GM08714 (cell line): Measurements from ENCODE around the gene ADCK1.

Source experiments
- H3K4me3 ChIP-seq: fragments of 200-500 bp; sonication (Bioruptor generic); 2 replicates; pipeline ENCODE4 v1.5.1; 2014; ENCODE audit warnings: mild to moderate bottlenecking, low read length, inconsistent platforms
- ZNF274 ChIP-seq: IDR thresholded peaks from 2 replicates; pipeline ENCODE4 v1.6.1; 2012; ENCODE audit warnings: mild to moderate bottlenecking, low read depth, low read length

Gene ADCK1

DNA sequence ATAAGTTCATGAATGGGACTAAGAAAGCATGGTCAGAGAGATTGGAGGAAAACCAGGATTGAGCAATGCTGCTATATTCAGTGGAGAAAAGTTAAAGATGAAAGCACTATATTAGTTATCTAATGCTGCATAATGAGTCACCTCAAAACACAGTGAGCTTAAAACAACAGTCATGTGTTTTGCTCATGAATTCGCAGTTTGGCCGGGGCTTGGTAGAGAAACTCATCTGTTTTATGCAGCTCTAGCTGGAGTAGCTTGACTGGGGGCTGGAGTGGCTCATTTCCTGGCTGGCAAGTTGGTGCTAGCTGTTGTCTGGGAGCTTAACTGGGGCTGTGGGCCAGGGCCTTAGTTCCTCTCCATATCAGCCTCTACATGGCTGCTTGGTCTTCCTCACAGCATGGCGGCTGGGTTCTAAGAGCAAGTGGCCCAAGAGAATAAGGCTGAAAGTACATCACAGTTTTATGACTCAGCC, 90.1 kb downstream of the ADCK1 start:
- H3K4me3 ChIP-seq = no peak overlapping the region
- no peak for TF ChIP-seq ZNF274

DNA sequence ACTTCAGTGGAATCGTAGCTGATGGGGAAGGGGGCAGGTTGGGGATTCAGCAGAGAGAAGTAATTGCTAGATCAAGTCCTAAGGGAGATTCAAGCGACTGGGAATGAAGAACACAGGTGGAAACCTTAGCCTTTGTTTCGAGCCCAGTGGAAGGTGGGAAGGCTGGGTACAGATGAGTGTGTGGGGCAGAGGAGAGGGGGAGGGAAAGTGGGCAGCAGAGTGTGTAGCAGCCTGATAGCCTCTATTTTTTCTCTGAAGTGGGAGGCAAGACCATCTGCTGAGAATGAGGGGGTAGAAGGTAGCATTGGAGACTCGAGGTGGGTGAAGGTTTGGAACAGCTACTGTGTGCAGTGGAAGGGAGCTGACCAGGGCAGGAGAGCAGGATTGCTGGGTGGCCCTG, 91.0 kb downstream of the ADCK1 start:
- TF ChIP-seq ZNF274 = no peak
- H3K4me3 ChIP-seq = no peak overlapping the region

DNA sequence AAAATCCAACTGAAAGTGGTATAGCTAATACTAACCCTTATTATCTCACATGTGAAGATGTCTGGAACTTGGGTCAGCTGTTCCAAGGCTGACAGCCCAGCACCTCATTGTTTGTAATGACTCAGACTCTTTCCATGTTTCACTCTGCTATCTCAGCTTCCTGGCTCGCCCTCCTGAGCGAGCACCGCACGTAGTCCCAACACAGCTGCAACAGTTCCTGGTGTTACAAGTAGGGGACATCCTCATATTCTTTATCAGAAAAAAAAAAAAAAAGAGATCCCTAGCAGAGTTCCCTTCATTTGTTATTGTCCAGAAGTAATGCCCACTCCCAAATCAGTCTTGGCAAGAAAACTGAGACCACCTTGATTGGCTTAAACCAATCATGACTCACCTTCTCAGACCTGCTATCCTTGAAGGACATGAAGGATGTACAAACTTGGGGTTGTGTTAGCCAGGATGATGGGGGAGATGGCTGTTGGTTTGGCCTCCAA, 92.5 kb downstream of the ADCK1 start:
- no peak overlapping the region for H3K4me3 ChIP-seq
- no peak for TF ChIP-seq ZNF274

DNA sequence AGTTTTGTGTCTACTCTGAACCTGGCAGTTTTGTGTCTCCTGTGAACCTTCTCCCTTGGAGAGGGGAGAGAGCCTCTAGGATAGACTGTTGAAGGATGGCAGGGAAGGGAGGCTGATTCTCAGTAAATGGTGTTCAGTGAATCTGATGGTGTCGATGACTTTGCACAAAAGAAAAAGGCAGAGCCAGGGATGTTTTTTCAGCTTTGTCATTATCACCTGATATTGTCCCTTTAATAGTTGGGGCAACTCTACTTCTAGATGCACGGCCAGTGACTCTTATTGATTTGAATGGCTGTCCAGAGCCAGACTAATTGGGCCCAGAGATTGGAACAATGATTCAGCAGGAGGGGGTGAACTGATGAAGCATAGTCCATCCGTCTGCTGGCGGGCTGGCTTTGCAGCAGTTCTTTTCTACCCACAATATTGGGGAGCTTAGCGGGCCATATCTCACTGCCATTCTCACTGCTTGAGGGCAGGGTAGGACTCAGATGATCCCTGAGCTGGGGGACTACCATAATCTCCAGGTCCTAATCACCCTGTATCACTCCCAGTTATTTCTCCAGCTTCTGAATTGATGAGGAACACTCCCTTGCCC, 93.1 kb downstream of the ADCK1 start:
- no peak overlapping the region for H3K4me3 ChIP-seq
- TF ChIP-seq ZNF274 = no peak

DNA sequence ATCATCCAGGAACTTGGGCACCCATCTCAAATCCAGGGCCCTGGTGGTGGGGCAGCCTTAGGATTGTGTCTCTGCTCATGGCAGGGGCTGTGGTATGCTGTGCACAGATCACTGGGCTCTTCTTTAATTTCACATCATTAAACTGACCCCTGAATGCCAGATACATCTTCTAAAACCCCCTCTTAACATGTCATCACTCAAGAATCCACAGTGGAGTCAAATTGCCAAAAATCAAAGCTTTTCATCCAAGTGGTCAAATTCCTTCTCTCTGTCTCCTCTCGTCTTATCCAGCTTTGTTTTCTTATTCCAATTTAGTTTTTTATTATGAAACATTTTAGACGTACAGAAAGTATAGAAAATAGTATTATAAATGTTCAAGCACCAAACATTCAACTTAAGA, 97.5 kb downstream of the ADCK1 start:
- no peak for TF ChIP-seq ZNF274
- H3K4me3 ChIP-seq = no peak overlapping the region

DNA sequence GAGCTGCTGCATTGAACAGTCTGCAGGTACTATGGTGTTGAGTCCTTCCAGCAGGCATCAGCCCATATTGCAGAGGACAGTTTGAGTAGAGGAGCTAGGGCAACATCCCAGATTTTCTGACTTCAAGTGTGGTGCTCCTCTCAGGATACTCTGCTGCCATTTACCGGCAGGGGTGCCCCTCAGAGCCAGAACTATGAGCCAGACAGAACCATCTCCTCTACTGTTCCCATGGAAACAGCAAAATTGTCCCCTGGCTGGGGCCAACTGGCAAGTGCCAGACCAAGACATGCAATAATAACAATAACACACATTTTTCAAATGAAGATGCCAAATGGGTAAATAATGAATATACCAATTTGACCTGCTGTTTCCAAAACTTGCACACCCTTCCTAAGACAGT, 102.9 kb downstream of the ADCK1 start:
- H3K4me3 ChIP-seq = no peak overlapping the region

DNA sequence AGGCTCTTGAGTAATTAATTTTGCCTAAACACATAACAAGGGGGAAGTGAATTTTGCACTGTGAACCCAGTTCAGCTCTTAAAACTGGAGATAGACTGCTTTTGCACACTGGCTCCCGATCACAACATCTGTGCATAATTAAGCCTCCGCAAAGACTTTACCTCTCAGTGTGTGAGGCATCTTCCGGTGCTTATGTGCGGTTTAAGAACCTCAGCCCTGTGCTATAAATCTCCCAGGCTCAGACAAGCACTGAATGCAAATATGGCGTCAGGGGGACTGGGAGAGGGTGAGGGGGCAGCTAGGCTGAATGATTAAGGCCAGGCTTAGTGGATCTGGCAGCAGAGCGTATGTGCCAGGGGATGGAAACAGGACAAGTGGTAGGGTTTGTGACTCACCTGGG, 103.3 kb downstream of the ADCK1 start:
- H3K4me3 ChIP-seq = no peak overlapping the region
- TF ChIP-seq ZNF274 = no peak

More for the DNA sequence above, 102.9 kb downstream of the ADCK1 start:
- TF ChIP-seq ZNF274 = no peak

DNA sequence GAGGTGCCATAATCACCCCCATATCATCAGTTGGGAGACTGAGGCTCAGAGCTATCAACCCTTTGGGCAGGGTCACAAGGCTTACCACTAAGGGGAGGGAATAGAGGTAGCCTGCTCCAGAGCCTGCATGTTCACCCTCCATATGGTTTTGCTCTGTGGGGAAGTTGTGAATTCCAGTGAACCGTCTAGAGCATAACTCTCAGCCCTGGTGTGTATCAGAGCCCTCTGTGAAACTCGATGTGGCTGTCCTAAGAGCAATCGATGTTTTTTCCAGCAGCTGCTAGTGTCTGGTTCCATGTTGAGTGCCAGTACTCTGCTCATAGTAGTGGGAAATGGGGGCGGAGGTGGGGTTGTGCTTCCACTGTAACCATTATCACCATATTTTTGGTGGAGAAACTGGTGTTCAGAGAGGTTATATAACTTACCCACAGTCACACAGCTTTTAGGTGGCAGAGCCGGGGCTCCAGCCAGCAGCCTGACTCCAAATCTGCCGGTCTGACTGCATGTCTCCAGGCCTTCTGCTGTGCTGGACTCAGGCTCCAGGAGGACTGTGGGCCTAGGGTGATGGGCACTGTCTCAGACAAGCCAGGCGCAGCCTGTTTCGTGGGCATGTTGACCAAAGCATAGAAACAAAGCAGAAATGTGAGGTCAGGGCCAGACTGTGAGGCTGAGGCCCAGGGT, 104.2 kb downstream of the ADCK1 start:
- no peak overlapping the region for H3K4me3 ChIP-seq
- no peak for TF ChIP-seq ZNF274

DNA sequence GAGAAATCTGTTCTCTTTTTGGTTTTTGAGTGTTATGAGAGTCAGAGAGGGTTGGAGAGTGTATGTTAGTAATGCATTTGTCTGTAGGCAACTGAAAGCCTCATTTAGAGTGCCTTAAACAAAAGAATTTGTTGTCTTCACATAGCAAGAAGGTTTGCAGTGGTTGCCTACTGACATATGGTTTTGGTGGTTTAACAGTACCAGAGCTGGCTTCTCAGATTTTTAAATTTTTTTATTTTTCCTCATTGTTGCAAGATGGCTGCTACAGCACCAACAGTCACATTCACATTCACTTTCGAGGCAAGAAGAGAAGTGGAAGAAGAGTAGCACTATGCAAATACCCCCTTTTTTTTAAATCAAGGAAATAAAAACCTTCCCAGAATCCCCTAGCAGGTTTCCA, 106.5 kb downstream of the ADCK1 start:
- no peak overlapping the region for H3K4me3 ChIP-seq
- TF ChIP-seq ZNF274 = no peak

DNA sequence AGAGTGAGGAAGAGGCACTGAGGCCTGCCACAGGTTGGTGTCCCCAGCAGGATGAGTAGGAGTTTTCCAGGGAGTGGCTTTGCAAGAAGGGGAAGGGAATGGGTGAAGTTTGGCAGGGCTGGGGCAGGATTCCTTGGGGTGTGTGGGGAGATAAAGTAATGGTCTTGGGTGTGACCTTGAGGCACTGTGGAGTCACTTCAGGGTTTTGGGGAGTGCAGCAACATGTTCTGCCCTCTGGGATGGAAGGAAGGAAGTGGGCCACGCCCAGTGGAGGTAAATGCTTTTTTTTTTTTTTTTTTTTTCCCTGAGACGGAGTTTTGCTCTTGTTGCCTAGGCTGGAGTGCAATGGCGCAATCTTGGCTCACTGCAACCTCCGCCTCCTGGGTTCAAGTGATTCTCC, 108.9 kb downstream of the ADCK1 start:
- TF ChIP-seq ZNF274 = no peak
- no peak overlapping the region for H3K4me3 ChIP-seq

DNA sequence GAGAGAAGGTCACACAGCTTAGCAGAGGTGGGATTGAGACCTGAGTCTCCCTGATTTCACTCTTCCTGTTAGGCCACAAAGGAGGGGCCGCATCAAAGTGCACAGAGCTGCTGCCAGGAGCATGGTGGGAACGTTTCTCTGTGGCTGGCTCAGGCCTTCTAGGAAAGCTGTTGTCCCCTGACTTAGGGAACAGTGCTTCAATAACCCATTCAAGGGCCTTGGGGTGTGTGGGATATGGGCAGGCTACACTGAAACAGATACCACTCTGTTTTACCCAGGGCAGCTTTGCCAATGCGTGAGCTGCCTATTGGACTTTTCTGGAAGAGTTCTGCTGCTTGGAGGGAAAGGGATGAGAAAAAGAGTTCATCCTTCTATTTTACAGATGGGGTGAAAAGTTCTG, 110.0 kb downstream of the ADCK1 start:
- no peak for TF ChIP-seq ZNF274
- H3K4me3 ChIP-seq = no peak overlapping the region

DNA sequence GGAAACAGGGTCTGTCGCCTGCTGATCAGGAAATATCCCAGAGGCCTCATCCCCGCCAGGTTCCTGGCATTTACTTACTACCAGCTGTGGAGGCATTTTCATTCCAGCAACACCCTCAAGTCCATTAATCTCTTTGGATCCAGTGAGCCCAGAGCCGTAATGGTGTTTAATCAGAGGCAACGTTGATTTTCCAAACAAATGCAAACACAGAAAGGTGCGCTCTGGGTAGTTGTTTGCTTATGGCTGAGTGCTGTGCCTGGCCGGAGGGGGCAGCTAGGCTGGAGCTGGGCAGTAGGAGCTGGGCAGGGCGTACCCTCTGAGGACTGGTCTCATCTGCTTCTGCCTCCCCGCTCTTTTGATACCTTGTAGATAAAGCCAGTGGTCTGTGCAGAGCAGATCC, 110.6 kb downstream of the ADCK1 start:
- no peak overlapping the region for H3K4me3 ChIP-seq
- no peak for TF ChIP-seq ZNF274

DNA sequence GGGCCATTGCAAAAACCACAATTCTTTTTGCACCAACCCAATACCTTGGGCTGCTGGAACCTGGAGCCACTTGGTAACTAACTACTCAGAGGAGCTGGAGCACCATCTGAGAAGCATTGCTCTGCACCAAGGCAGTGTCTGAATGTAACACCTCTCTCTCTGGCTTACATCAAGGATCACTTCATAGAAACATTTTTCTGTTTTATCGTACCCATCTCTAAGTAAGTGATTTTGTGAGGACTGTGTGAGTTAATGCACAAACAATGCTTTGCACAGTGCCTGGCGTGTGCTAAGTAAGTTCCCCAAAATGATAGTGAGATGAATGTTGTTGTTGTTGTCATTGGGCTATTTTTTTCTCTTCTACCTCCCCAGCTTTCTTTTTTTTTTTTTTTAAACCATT, 111.4 kb downstream of the ADCK1 start:
- TF ChIP-seq ZNF274 = no peak
- H3K4me3 ChIP-seq = no peak overlapping the region

DNA sequence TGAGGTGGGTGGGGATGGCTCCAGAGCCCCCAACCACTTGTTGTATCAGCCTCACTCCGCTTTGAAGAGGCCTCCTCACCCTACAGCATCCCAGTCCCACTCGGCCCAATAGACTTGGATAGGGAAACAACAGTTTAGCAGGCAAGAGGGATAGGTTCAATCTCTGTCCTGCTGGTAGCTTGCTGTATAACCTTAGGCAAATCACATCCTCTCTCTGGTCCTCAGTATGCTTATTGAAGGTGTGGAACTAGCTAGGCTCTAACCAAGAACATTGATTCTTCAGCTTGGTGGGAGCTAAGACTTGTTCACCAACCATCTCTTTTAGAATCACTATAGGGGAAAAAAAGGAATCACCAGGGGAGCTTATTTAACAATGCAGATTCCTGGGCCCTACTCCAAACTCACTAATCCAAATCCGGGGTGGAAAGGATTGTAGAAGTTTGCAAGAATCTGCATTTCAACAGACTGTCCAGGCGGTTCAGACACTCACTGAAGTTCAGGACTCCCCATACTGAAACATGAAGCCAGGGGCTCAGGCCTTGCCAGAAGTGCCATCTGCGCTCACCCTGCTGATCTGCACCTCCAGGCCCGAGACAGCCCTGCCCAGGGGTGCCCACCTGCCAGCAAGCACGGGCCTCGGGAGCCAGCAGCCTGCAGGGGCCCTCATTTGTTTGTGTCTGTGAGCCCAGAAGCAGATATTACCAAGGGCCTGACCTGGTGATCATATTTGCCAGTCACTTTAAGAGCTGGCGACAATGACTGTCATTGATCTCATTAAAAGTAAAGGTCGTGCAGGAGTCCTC, 113.0 kb downstream of the ADCK1 start:
- TF ChIP-seq ZNF274 = no peak
- no peak overlapping the region for H3K4me3 ChIP-seq
